Transverse colon (tissue), 3 donors: ENCODE results near the gene NCF4.

Experiments used
- POLR2A ChIP-seq: fragments of 450-650 bp; IDR thresholded peaks from one replicate; pipeline ENCODE4 v1.6.1; 2016; ENCODE audit warnings: antibody characterized with exemption, mild to moderate bottlenecking, moderate library complexity
- TF ChIP-seq, protein P1 (sequence below), 5 experiments: fragments of 200-600 bp in 3 of 5; fragments of 450-650 bp in 2 of 5; sonication (generic) in 3 of 5; IDR thresholded peaks; 1 replicate in 2 of 5; 2 replicates in 3 of 5; pipeline ENCODE4 v1.5.1; 2016 to 2017; ENCODE audit warnings: antibody characterized with exemption in 5 of 5, inconsistent platforms in 3 of 5, mild to moderate bottlenecking in 2 of 5, moderate library complexity in 1 of 5

DNA sequence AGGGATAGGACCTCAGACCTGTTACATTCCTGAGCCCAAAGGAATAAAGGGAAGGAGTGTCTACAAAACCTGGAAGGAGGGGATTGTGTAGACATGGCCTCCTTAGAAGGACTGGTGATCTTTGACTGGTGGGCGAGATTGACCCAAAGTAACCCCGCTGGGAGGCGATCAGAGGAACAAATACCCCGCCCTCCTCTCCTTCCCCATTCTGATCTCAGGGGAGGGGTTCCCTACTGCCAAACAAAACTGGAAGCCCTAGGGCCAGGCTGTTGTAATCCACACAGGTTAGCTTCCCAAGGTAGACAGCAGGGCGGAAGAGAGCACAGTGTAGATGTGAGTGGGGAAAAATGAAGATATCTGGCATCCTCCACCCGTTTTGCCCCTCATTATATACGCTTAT, 24.7 kb downstream of the NCF4 start:
- TF ChIP-seq, protein P1, sequence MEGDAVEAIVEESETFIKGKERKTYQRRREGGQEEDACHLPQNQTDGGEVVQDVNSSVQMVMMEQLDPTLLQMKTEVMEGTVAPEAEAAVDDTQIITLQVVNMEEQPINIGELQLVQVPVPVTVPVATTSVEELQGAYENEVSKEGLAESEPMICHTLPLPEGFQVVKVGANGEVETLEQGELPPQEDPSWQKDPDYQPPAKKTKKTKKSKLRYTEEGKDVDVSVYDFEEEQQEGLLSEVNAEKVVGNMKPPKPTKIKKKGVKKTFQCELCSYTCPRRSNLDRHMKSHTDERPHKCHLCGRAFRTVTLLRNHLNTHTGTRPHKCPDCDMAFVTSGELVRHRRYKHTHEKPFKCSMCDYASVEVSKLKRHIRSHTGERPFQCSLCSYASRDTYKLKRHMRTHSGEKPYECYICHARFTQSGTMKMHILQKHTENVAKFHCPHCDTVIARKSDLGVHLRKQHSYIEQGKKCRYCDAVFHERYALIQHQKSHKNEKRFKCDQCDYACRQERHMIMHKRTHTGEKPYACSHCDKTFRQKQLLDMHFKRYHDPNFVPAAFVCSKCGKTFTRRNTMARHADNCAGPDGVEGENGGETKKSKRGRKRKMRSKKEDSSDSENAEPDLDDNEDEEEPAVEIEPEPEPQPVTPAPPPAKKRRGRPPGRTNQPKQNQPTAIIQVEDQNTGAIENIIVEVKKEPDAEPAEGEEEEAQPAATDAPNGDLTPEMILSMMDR (IDR thresholded peaks at IDR 0.05) = no peak
- no peak for TF ChIP-seq POLR2A
